Natural killer cell (primary cell): ENCODE results near the gene KRT5. TPM values are rescaled to one million over a fixed set of nuclear protein-coding genes. Genes with fewer than 3 reads are reported as not detected.

Experiments
- ATAC-seq, 3 donors: fragments of 150-1000 bp in 2 of 3; fragments of 200-7000 bp in 1 of 3; cut with Tn5 transposase; 1 replicate in 1 of 3; 2 replicates in 2 of 3; pipeline ENCODE4 v1.10.0; 2021; ENCODE audit warnings: mild to moderate bottlenecking in 2 of 3, moderate library complexity in 2 of 3
- DNase-seq, 2 donors: peaks; one replicate each; pipeline versions ENCODE4 v3.0.0 to v3.0.0-alpha.2; 2013 to 2021; ENCODE audit warnings: mixed read lengths in 1 of 2
- H3K27ac ChIP-seq: one replicate; pipeline ENCODE4 v1.5.1; 2013; ENCODE audit warnings: mild to moderate bottlenecking, low read length
- H3K27me3 ChIP-seq: one replicate; pipeline ENCODE4 v1.6.1; 2013; ENCODE audit warnings: low read length; ENCODE audit not compliant: control insufficient read depth, insufficient read depth
- H3K36me3 ChIP-seq: one replicate; pipeline ENCODE4 v1.6.1; 2013; ENCODE audit warnings: low read length; ENCODE audit not compliant: control insufficient read depth, insufficient read depth
- H3K4me1 ChIP-seq: one replicate; pipeline ENCODE4 v1.6.1; 2013; ENCODE audit warnings: low read length; ENCODE audit not compliant: control insufficient read depth, insufficient read depth
- H3K4me3 ChIP-seq: one replicate; pipeline ENCODE4 v1.5.1; 2013; ENCODE audit warnings: low read length
- H3K9me3 ChIP-seq: one replicate; pipeline ENCODE4 v1.6.1; 2013; ENCODE audit warnings: low read length; ENCODE audit not compliant: control insufficient read depth, insufficient read depth
- H3K27ac Mint-ChIP-seq, 2 donors: one replicate each; pipeline ENCODE4 v1.8.0; 2022; ENCODE audit warnings: mild to moderate bottlenecking in 2 of 2, mixed read lengths in 2 of 2, moderate library complexity in 1 of 2
- H3K27me3 Mint-ChIP-seq, 2 donors: one replicate each; pipeline ENCODE4 v1.8.0; 2022; ENCODE audit warnings: low read depth in 2 of 2, mixed read lengths in 2 of 2
- H3K36me3 Mint-ChIP-seq: one replicate; pipeline ENCODE4 v1.8.0; 2022; ENCODE audit warnings: mixed read lengths
- H3K4me1 Mint-ChIP-seq, 2 donors: one replicate each; pipeline ENCODE4 v1.8.0; 2022; ENCODE audit warnings: mixed read lengths in 2 of 2
- H3K4me3 Mint-ChIP-seq: one replicate; pipeline ENCODE4 v1.8.0; 2022; ENCODE audit warnings: mild to moderate bottlenecking, moderate library complexity, mixed read lengths
- H3K9me3 Mint-ChIP-seq, 2 donors: one replicate each; pipeline ENCODE4 v1.8.0; 2022; ENCODE audit warnings: mixed read lengths in 2 of 2
- CTCF ChIP-seq: fragments of 200-600 bp; IDR thresholded peaks from one replicate; pipeline ENCODE4 v1.8.0; 2022; ENCODE audit warnings: antibody characterized with exemption
- WGBS: methylation state at CpG from one replicate; pipeline ENCODE4 v1.1.7; 2013; ENCODE audit warnings: missing lambda C conversion rate; ENCODE audit not compliant: insufficient coverage; 5-methylcytosine and 5-hydroxymethylcytosine counted together
- intact Hi-C: fragments of 100-400 bp; cut with micrococcal nuclease; formaldehyde crosslinking; loops from one replicate; pipeline ENCODE4 v1.14.2; 2022
- total RNA-seq, 4 donors: library from RNA; stranded (reverse); fragments of 120-200 nt in 1 of 4; gene quantifications; one replicate each; pipeline versions ENCODE4 v1.2.3 to v1.2.4, GENCODE V29; 2013 to 2022

The KRT5 gene
- total RNA-seq, 3 donors from 2014 or later (not counting 1 experiment from before 2014, with no cell fraction given) = 0.40 to 0.70 TPM; not detected in 1

- intact Hi-C loops = no loop called here
- H3K27ac Mint-ChIP-seq = no peak overlapping the region
- no peaks in the 10 kb centered on the region for H3K9me3 ChIP-seq
- DNase-seq (no peak), ATAC-seq (no peak)
- H3K4me1 Mint-ChIP-seq = peaks cover 39 to 48% of the 10 kb centered on the region in 2 donors
- peaks cover 31% of the 10 kb centered on the region for H3K4me1 ChIP-seq
- no peaks in the 10 kb centered on the region for H3K9me3 Mint-ChIP-seq
- H3K4me3 ChIP-seq = no peak overlapping the region
- TF ChIP-seq CTCF = no peak
- peaks cover 3 to 10% of the 10 kb centered on the region in 2 donors for H3K27me3 Mint-ChIP-seq
- no peaks in the 10 kb centered on the region for H3K36me3 ChIP-seq
- H3K4me3 Mint-ChIP-seq = no peak overlapping the region
- H3K27ac ChIP-seq = no peak overlapping the region
- H3K27me3 ChIP-seq = no peaks in the 10 kb centered on the region
- no peaks in the 10 kb centered on the region for H3K36me3 Mint-ChIP-seq
- 93% methylated on average over 9 of the region's 9 CpGs for WGBS
Measured at GRCh38 chr12:52529846-52530245, 9.7 kb upstream of the KRT5 start.

DNA sequence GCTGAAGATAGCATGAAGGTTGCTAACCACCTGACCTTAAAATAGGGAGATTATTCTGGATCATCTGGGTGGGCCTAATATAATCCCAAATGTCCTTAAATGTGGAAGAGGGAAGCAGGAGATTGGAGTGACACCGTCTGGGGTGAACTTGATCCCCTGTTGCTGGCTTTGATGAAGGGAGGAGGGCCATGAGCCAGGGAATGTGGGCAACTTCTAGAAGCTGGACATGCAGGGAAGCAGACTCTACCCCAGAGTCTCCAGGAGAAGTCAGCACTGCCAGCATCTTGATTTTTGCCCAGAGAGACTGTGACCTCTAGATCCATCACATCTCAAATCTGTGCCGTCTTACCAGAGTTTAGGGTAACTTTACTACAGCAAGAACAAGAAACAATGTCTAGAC is 9.2 kb upstream of the KRT5 start:
- no peaks in the 10 kb centered on the region for H3K9me3 Mint-ChIP-seq
- H3K27ac Mint-ChIP-seq = no peak overlapping the region
- Histone ChIP-seq H3K9me3 (no peaks in the 10 kb centered on the region), H3K36me3 (no peaks in the 10 kb centered on the region), H3K4me1 (peaks cover 33% of the 10 kb centered on the region), H3K27me3 (no peaks in the 10 kb centered on the region), H3K27ac (no peak overlapping the region), H3K4me3 (no peak overlapping the region)
- peaks cover 42 to 44% of the 10 kb centered on the region in 2 donors for H3K4me1 Mint-ChIP-seq
- no peak for DNase-seq
- no peak for TF ChIP-seq CTCF
- H3K27me3 Mint-ChIP-seq = peaks cover 3 to 10% of the 10 kb centered on the region in 2 donors
- WGBS = 92% methylated on average over 2 of the region's 2 CpGs
- intact Hi-C loops = no loop called here
- no peaks in the 10 kb centered on the region for H3K36me3 Mint-ChIP-seq
- no peak for ATAC-seq
- no peak overlapping the region for H3K4me3 Mint-ChIP-seq

DNA sequence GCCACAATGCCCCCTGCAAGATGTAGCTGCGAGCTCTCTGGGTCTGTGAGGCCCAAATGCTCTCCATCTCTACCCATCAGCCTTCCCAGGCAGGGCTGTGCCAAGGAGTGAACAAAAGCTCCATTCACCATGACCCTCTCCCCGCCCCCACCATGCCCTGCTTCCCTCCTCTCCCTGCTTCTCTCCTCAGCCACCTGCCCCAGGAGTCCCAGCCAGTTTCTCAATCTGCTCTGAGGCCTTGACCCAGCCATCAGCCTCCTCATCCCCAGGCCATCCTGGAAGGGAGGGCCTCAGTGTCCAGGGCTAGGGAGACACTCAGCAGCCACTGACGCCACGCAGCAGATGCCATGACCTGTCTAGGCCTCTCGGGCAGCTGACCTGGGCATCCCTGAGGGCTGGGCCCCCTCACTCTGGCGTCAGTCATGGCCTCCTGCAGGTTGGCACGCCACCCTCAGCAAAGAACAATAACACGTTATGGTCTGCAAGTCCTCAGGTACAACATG is 8.5 kb upstream of the KRT5 start:
- H3K36me3 ChIP-seq = no peaks in the 10 kb centered on the region
- DNase-seq (no peak), ATAC-seq (no peak)
- no peaks in the 10 kb centered on the region for H3K27me3 ChIP-seq
- no peaks in the 10 kb centered on the region for H3K9me3 Mint-ChIP-seq
- H3K27ac ChIP-seq = no peak overlapping the region
- intact Hi-C loops = no loop called here
- TF ChIP-seq CTCF = no peak
- no peak overlapping the region for H3K27ac Mint-ChIP-seq
- H3K4me1 ChIP-seq = peaks cover 35% of the 10 kb centered on the region
- H3K27me3 Mint-ChIP-seq = peaks cover 3 to 10% of the 10 kb centered on the region in 2 donors
- no peak overlapping the region for H3K4me3 ChIP-seq
- no peaks in the 10 kb centered on the region for H3K36me3 Mint-ChIP-seq
- H3K4me3 Mint-ChIP-seq = no peak overlapping the region
- WGBS = 86% methylated on average over 8 of the region's 8 CpGs
- H3K9me3 ChIP-seq = no peaks in the 10 kb centered on the region
- H3K4me1 Mint-ChIP-seq = peaks cover 42 to 43% of the 10 kb centered on the region in 2 donors
